ENCODE data around the gene NR1D1.
"Not testable (repeated sequence)": the region's sequence is repeated elsewhere in the genome, so short reads cannot be mapped to it uniquely, and the experiment has no call there.

NR1D1 gene

DNA sequence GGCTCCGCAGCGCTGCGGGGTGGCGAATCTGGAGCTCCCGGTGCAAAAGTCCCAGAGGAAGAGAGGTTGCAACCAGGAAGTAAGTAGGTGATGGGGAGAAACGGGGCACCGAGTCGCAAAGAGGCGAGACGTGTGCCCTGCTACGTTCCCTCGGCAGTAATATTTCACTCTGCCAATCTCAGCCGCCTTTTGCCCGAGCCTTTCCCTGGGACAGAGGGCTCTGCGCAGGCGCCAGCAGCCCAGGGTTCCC lies at the start of gene NR1D1:
TSS of gene NR1D1 (minus strand) at position 171 of the 250 bp plus-strand sequence. CDS start 495 bp downstream, outside the sequence.
- DNase-seq = no peak

DNA sequence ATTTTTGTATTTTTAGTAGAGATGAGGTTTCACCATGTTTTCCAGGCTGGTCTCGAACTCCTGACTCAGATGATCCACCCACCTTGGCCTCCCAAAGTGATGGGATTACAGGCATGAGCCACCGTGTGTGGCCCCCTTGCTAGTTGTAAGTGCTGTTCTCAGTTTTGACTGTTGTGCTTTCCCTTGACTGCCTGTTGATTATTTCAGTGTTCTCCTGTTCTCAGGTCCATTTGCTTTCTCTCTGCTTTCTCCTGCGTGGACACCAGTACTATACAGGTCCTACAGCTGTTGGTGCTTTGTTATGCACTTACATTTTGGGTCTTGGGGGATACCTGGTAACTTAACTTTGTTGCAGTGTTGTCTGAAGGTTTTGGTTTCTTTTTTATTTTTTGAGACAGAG lies 48.1 kb upstream of the NR1D1 start:
- DNase-seq = no peak

DNA sequence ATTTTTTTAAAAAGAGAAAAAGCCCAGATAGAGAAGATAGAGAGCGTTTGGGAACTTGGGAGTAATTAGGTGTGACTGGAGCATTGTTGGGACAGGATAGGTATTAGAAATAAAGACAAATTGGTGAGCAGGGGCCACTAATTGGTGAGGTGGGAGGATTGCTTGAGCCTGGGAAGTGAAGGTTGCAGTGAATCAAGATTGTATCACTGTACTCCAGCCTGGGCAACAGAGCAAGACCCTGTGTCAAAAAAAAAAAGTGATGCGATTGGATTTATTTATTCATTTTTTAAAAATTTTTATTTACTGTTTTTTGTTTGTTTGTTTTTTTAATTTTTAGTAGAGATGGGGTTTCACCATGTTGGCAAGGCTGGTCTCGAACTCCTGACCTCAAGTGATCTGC lies 45.1 kb upstream of the NR1D1 start:
- DNase-seq = no peak

DNA sequence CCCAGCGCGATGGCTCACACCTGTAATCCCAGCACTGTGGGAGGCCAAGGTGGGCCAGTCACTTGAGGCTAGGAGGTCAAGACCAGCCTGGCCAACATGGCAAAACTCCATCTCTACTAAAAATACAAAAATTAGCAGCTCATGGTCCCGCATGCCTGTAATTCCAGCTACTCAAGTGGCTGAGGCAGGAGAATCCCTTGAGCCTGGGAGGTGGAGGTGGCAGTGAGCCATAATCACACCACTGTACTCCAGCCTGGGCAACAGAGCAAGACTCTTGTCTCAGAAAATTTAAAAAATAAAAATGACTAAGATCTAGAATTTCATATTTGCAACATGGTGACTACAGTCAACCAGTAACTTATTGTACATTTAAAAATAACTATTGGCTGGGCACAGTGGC lies 42.8 kb upstream of the NR1D1 start:
- DNase-seq = not testable (repeated sequence)

DNA sequence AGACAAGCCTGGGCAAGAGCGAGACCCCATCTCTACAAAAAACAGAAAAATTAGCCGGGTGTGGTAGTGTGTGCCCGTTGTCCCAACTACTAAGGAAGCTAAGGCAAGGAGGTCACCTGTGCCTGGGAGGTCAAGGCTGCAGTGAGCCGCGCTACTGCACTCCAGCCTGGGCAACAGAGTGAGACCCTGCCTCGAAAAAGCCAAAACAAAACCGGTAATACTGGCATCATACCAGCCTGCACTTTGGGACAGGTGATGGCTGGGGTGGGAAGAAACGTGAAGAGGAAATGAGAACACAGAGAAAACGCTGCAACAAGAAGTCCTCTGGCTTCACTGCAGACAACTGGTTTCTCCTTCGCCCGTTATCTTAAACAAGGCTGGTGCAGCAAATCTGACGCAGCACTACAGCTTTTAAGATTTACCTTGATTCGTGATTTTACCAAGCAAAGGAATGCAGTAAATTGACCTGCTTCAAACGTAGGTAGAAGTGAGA lies 39.2 kb upstream of the NR1D1 start:
- DNase-seq = no peak

DNA sequence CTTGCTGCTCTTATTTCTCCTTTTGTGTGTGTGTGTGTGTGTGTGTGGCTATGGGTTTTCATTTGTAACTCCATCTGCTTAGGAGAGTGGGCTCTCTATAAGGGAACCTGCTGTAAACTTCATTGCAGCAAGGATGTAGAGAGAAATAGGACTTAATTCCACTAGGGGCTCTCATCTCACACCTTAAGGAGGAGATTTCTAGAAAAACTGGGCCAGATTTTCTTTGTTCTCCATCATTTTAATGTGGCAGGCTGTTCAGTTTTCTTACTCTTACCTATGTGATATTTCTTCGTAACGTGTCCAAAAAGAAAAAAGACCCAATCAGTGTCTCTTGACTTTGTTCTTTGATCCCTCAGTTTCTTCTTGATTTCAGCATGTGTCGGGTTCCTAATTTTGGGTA lies 35.4 kb upstream of the NR1D1 start:
- no peak for DNase-seq

DNA sequence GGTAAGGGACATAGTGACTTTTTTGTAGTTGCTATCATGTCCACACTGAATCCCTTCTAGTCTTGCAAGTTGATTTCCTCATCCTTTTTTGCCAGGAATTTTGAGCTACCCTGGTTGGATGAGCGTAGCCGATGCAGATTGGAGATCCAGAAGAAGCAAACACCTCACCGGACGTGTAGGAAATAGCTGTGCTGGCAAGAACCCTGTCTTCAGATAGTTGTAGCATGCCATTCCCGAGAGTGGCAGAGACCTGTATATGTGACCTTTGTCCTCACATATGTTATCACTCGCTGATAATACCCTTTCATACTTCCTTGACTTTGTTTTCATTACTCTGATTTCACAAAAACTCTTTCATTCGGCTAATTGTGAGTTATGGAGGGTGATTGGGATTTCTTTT lies 33.8 kb upstream of the NR1D1 start:
- DNase-seq = no peak

DNA sequence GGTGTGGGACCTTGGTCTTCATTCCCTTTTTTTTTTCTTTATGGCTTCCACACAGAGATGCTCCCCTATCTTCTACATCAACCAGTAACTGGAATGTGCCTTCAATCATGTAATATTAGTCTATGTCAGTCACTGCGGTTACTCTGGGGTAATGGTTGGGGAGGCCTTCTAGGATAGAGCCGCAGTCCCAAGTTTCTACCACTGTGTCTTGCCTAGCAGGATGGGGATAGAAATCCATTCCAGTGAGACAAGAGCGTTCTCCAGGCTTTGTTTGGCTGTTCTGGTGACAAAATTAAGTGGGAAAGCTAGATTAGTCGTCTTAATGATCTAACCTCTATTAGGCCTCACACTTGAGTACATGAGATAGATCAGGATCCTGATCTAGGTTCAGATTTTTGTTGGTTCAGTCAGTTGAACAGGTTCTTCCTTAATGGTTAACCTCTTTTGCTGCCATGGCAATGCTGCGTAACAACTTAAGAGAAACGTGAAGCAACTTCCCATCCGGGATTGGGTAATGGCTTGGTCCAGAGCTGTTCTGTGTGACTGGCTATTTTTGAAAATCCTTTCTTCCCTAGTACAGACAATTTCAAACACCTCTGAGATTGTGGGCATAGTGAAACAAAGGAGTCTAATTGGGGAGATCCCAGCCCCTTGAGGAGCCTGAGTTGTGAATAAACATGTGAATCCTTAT lies 30.1 kb upstream of the NR1D1 start:
- no peak for DNase-seq

DNA sequence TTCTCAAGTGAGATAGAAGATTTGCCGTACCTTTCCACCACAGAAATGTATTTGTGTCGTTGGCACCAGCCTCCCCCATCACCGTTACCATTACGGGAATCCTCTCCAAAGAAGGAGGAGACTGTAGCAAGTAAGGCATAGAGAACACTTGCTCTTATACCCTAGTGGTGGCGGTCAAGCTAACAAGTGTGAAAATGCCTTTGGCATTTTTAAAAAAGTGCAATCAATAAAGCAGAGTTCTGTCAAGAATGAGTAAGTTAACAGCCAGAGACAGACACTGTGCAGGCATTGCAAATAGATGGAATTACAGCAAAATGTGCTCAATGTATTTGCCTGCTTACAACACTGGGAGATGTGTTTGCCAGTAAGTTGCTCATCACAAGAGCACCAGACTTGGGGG lies 29.1 kb upstream of the NR1D1 start:
- no peak for DNase-seq

DNA sequence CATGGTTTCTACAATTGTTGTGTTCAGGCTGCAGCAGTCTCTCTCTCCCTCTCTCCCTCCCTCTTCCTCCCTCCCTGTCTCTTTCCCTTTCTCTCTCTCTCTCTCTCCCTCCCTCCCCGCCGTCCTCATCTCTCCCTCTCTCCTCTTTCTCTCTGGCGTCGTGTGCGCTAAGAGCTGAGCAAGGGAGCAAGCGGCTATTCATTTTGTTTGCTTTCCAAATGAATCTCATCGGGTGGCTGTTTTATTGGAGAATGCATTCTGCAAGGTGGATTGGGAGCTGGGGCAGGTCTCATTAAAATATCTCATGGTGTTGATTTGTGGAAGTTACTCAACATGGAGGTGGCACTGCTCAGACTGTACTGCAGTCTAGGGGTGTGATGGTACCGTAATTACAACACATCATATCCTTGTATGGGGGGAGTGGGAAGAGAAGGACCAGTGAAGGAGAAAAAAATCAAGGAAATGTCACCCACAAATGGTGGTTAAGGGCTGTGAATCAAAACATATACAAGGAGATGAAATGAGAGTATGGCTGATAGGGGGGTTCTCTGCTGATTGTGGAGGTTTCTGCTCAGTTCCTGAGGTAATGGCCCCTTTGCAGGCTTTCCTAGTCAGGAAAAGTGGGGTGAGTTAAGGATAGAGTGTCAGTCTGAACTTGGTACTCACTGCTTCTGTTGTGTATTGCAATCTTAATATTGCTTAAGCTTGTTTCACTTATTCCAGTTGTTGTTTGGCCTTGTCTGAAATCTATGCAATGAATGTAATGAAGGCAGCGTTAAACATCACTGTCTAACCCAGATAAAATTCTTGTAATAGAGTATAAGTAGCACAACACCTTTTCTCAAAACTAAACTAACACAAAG lies 24.1 kb upstream of the NR1D1 start:
- no peak for DNase-seq

DNA sequence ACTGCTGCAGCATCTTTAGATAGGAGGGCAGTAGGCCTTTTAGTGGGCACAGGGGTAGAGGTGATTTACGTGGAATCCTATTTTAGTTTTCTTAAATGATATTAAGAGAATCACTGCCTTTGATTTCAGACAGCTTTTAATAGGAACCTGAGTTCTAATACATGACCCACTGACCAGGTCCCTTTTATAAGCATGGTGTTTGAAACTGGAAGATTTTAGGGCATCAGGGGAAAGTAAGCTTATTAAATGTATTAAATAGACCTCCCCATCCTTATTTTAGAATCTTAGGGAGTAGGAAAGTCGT lies 23.4 kb upstream of the NR1D1 start:
- no peak for DNase-seq

DNA sequence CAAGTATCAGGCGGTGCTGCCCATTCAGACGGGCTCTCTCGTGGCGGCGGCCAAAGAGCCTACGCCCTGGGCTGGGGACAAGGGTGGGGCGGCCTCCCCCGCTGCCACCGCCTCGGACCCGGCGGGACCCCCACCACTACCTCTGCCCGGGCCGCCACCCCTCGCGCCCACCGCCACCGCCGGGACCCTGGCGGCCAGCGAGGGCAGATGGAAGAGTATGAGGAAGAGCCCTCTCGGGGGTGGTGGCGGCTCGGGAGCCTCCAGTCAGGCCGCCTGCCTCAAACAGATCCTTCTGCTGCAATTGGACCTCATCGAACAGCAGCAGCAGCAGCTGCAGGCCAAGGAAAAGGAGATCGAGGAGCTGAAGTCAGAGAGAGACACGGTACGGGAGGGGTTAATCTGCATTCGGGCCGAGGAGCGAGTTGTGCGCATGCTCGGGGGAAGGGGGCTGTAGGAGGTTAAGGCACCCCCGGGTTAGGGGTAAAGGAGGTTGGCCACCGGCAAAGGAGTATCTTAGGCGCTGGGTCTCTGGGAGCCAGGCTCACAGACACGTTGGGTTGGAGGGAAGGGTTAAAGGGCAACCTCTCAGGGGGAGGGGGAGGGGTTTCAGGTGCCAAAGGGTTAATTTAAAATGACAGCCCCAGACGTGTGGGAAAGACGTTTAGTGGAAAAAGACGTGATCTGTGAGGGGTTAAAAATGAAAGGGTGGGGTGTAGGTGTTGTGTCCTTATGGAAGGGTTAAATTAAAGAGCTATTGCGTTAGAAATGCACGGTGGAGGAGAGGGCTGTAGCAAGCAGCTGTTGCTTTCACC lies 22.8 kb upstream of the NR1D1 start:
- DNase-seq = peak; percentile 46 to 48

DNA sequence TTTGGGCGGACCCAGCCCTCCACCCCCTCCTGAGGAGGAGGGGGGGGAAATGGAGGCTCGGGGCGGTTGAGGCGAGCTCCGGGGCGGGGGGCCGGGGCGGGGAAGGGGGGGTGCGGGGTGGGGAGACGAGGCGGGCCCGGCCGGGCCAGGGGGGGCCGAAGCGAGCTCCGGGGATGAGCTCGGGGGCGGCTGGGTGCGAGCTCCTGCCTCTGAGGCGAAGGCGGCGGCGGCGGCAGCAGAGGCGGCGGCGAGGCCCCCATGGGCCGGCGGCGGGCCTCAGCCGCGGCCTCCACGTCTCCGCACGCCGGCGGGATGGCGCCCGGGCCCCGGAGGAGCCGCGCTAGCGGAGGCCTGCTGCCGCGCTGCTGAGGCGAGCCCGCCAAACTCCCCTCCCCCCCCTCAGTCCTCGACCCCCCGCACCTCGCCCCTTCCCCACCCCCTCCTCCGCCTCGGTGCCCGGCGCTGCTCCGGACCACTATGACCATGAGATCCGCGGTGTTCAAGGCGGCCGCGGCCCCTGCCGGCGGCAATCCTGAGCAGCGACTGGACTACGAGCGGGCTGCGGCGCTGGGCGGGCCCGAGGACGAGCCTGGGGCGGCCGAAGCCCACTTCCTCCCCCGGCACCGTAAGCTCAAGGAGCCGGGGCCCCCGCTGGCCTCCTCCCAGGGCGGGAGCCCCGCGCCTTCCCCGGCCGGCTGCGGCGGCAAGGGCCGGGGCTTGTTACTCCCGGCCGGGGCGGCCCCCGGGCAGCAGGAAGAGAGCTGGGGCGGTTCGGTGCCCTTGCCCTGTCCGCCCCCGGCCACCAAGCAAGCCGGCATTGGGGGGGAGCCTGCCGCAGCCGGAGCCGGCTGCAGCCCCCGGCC lies 22.0 kb upstream of the NR1D1 start:
- DNase-seq = peak in 1 of 2 experiments; percentile 23

DNA sequence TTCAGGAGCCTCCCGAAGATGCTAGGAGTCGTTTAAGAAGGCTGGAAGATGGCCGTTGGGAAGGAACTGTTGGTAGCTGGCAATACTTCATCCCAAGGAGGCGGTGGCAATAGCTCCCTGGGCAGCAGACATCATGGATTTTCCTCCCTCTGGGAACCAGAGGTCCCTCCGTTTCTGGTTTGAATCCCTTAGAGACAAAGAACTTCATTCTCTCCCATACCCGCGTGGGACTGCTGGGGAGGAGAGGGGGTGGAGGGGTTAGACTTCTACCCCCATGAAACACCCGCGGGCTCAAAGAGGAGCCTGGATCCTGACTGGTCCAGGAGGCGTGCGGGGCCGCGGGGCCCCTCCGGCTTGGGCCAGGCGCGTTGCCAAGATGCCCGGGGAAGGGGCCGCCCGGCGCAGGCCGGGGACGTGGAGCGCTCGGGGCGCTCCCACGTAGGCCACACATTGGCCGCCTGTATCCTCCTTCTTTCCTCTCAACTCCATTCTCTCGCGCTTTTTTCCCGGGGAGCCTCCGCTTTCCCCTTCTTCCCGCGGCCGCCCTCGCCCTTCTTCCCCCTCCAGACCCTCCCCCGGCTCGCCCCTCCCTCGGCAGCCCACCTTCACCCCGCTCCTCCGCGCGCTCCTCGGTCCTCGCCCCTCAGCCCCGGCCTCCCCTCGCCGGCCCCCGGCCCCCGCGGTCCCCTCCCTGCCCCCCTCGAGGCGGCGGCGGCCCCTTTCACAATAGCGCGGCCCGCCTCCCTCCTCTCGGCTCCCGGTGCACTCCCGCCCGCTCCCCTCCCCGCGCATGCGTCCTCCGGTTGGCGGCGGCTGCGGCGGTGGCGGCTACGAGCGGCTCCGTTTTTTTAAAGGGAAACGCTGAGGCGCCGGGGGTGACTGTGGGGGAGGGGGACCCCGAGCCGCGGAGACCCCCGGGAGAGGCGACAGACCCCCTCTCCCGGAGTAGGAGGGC lies 21.1 kb upstream of the NR1D1 start, which contains the start of gene MSL1:
TSS of gene MSL1 (plus strand) at position 791 of the 955 bp plus-strand sequence. CDS start 642 bp downstream, outside the sequence.
- DNase-seq = peak; percentile 55 to 61

DNA sequence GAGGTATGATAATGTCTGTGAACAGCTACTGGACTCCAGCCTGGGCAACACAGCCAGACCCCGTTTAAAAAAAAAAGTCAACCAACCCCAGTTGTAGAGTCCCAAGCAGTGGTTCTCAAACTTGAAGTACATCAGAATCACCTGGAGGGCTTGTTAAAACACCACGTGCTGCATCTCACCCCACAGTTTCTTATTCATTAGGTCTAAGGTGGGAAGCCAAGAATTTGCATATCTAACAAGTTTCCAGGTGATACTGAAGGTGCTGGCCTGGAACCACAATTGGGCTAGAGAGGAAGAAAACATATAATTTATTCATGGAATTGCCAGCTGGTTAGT lies 14.7 kb upstream of the NR1D1 start:
- no peak for DNase-seq

DNA sequence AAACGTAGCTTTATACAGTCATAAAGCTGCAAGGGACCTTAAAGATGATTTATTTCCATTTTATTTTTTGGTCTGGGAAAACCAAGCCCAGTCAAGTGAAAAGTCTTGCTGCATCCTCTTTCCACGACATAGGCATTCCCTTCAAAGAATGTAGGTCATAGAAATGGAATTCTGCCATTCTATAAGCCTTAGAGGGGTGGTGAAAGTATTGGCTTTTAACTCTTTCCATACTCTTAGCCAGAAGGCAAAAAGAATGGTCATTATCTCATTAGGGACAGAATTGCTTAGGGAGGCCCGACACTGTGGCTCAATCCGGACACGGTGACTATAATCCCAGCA lies 13.5 kb upstream of the NR1D1 start:
- no peak for DNase-seq

DNA sequence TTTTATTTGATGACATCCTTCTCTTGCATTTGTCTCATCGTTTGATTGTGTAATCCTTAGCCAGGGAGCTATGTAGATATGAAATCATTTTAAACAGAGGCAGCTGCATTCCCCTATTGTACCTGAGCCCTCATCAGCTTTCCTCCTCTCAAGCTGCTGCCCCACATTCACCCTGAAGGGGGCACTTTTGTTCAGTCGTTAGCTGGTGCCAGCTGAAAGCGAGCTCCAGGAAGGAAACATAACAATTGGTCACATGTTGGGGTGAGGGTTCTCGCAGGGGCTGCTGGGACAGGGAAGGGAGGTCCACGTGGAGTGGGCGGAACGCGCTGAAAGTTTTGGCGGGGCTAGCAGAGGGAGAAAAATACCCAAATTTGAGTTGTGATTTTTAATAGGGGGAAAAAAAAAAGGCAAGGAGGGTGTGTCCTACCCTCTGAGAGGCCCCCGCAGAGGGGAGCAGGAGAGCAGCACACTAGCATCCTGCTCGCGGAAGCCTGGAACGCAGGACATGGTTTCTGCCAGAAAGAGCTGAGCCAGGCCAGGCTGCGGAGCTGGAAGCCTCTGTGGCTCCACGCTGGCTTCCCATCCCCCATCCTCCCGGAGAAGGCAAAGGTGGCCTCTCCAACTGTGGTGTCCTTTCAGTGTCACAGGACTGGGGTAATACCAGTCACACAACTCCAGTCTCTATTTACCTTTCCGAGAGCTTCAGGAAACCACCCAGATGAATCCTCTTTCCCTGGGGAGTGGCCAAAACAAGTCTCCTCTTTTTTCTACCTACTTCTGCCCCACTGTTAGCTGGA lies 12.9 kb upstream of the NR1D1 start:
- DNase-seq = peak; percentile 94

DNA sequence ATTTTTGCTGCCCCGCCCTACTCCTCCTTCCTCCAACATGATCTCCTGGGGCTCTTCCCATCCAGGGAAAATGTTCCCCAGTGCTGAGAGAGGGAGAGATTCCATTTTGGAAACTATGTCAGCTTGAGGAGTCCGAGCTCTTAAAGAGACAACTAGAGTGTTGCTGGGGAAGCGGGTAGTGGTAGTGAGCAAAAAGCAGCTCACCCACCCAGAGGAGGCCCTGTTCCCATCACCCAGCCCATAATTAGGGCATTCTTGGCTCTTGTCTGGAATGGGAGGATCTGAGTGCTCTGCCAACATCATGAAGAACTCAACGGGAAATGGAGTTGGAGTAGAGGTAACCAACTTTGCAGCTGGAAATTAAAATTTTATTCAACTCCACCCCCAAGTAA lies 12.3 kb upstream of the NR1D1 start:
- no peak for DNase-seq

DNA sequence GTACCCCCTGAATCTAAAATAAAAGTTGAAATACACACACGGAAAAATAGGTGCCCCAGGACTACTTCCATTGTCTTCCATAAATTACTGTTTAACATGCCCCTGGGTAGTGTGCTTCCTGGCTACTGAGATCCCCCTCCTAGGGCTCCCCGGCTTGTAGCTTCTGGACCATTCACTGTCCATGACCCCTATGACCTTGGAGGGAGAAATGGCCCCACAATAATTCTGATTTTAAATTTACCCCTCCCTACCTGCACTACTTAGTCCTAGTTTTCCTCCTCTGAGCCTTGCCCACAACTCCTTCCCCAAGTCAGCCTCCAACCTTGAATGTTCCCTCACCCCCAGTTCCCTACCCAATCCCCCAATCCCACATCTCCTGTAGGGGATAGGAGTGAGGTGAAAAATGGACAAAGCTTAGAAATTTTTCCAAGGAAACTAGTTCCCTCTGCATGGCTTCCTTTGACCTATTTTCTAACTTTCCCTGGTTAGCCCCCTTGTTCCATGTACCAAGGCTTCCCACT lies 11.9 kb upstream of the NR1D1 start:
- DNase-seq = no peak

All from SHP77 (cell line).